ENCODE measurements around the gene KPNA6. TPM values are rescaled to one million over a fixed set of nuclear protein-coding genes. Genes with fewer than 3 reads are reported as not detected.

The KPNA6 gene
- total and polyA plus RNA-seq, 9 of the 15 experiments (the other 6 are each of a cell fraction or from before 2014, with no cell fraction given) = 20.1 to 54.6 (median 32.2) TPM

- TF ChIP-seq TEAD1 (CRISPR knock-in tag; IDR thresholded peaks at IDR 0.05) (peak in 1 of 2 experiments; percentile 83; a peak in 2 of 4 replicates), ZC3H4 (CRISPR knock-in tag; IDR thresholded peaks at IDR 0.05; ENCODE audit: borderline replicate concordance) (peak; percentile 59; the same call in 1 of the 2 replicates), MBD2 (IDR thresholded peaks at IDR 0.05; ENCODE audit: borderline replicate concordance, low read depth) (peak; percentile 92), RAD21 (CRISPR knock-in tag; conservative IDR thresholded peaks at IDR 0.05 in 1 of 2, IDR thresholded peaks at IDR 0.05 in 1 of 2) (peak in 1 of 2 experiments; percentile 10; a peak in 1 of 4 replicates), SUPT5H (IDR thresholded peaks at IDR 0.05) (peak; percentile 92), EP300 (IDR thresholded peaks at IDR 0.05; ENCODE audit: low read length) (peak; percentile 43), CBX1 (IDR thresholded peaks at IDR 0.05; ENCODE audit: low read depth) (peak; percentile 82), L3MBTL2 (IDR thresholded peaks at IDR 0.05) (peak; percentile 56; the same call in 1 of the 2 replicates), CREM (IDR thresholded peaks at IDR 0.05; ENCODE audit: low read depth) (peak; percentile 99), LCOR (CRISPR knock-in tag; IDR thresholded peaks at IDR 0.05) (no peak), OTX1 (CRISPR knock-in tag; IDR thresholded peaks at IDR 0.05) (0 out of 2 replicates have a peak, but pooled peaks have one; percentile 4), RBM14 (IDR thresholded peaks at IDR 0.05; ENCODE audit: borderline replicate concordance, insufficient read depth, low read depth, low read length) (no peak), ZNF124 (CRISPR knock-in tag; IDR thresholded peaks at IDR 0.05) (0 out of 2 replicates have a peak, but pooled peaks have one; percentile 74), SIN3A (IDR thresholded peaks at IDR 0.05; ENCODE audit: borderline replicate concordance in 2 of 2, control insufficient read depth in 1 of 2, low read depth in 2 of 2, low read length in 2 of 2) (peak; percentile 89 to 94)
- TF ChIP-seq, protein P1, sequence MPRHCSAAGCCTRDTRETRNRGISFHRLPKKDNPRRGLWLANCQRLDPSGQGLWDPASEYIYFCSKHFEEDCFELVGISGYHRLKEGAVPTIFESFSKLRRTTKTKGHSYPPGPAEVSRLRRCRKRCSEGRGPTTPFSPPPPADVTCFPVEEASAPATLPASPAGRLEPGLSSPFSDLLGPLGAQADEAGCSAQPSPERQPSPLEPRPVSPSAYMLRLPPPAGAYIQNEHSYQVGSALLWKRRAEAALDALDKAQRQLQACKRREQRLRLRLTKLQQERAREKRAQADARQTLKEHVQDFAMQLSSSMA (CRISPR knock-in tag; IDR thresholded peaks at IDR 0.05) = 0 out of 2 replicates have a peak, but pooled peaks have one; percentile 35
- TF ChIP-seq, protein P2, sequence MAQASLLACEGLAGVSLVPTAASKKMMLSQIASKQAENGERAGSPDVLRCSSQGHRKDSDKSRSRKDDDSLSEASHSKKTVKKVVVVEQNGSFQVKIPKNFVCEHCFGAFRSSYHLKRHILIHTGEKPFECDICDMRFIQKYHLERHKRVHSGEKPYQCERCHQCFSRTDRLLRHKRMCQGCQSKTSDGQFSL (CRISPR knock-in tag; IDR thresholded peaks at IDR 0.05) = no peak; the same call in 1 of the 2 replicates
- TF ChIP-seq, protein P2 (tag; IDR thresholded peaks at IDR 0.05) = no peak
- TF ChIP-seq, protein P3, sequence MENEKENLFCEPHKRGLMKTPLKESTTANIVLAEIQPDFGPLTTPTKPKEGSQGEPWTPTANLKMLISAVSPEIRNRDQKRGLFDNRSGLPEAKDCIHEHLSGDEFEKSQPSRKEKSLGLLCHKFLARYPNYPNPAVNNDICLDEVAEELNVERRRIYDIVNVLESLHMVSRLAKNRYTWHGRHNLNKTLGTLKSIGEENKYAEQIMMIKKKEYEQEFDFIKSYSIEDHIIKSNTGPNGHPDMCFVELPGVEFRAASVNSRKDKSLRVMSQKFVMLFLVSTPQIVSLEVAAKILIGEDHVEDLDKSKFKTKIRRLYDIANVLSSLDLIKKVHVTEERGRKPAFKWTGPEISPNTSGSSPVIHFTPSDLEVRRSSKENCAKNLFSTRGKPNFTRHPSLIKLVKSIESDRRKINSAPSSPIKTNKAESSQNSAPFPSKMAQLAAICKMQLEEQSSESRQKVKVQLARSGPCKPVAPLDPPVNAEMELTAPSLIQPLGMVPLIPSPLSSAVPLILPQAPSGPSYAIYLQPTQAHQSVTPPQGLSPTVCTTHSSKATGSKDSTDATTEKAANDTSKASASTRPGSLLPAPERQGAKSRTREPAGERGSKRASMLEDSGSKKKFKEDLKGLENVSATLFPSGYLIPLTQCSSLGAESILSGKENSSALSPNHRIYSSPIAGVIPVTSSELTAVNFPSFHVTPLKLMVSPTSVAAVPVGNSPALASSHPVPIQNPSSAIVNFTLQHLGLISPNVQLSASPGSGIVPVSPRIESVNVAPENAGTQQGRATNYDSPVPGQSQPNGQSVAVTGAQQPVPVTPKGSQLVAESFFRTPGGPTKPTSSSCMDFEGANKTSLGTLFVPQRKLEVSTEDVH (IDR thresholded peaks at IDR 0.05; ENCODE audit: low read depth, partially characterized antibody) = peak; percentile 22
- TF ChIP-seq, protein P4, sequence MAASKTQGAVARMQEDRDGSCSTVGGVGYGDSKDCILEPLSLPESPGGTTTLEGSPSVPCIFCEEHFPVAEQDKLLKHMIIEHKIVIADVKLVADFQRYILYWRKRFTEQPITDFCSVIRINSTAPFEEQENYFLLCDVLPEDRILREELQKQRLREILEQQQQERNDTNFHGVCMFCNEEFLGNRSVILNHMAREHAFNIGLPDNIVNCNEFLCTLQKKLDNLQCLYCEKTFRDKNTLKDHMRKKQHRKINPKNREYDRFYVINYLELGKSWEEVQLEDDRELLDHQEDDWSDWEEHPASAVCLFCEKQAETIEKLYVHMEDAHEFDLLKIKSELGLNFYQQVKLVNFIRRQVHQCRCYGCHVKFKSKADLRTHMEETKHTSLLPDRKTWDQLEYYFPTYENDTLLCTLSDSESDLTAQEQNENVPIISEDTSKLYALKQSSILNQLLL (CRISPR knock-in tag; IDR thresholded peaks at IDR 0.05; ENCODE audit: borderline replicate concordance) = no peak
Measured at GRCh38 chr1:32205401-32206370, 97.8 kb downstream of the KPNA6 start, which contains the start of gene IQCC (continued).
